CD4-positive, alpha-beta T cell treated with Interleukin-15 for 4 hours (primary cell): ENCODE measurements around the gene TFF3.

ENCODE experiments used
- DNase-seq: peaks from one replicate; pipeline ENCODE4 v3.0.0-alpha.2; 2020; ENCODE audit warnings: low spot score

TFF3 gene

DNA sequence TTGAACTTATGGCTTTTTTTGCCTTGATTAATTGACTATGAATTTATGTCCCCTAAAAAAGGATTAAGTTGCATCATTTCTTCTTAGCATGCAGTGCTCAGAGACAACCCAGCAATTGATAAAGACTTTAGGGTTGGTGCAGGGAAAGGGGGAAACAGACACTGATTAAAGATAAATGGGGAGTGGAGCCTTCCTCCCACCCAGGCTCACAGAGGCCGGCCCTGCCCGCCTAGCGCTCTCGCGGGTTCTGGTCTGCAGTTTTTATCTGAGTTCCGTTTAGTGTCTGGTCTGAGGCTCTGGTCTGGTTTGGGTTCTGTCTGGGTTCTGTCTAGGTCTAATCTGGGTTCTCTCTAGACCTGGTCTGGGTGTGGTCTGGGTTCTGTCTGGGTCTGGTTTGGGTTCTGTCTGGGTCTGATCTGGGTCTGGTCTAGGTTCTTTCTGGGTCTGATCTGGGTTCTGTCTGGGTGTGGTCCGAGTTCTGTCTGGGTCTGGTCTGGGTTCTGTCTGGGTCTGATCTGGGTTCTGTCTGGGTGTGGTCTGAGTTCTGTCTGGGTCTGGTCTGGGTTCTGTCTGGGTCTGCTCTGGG lies 48.1 kb downstream of the TFF3 start:
- DNase-seq: no peak

DNA sequence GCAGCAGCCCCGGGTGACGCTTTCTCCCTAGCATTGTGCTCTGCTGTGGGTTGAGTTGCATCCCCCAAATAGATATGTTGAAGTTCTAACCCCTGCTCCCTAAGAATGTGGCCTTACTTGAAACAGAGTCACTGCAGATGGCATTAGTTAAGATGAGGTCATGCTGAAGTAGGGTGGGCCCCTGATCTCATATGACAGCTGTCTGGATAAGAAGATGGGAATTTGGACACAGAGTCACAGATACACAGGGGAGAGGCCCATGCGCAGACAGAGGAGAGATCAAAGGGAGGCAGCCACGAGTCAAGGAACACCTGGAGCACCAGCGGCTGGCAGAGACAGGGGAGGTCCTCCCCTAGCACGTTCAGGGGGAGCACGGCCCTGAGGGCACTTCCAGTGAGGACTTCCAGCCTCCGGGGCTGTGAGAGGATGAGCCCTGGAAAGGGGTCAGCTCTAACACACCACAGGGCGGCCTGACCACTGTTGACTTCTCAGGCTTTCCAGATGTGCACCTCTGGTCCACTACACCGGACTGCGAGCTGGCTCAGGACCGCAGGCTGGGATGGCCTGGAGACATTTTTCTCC lies 49.9 kb downstream of the TFF3 start:
- DNase-seq: no peak

DNA sequence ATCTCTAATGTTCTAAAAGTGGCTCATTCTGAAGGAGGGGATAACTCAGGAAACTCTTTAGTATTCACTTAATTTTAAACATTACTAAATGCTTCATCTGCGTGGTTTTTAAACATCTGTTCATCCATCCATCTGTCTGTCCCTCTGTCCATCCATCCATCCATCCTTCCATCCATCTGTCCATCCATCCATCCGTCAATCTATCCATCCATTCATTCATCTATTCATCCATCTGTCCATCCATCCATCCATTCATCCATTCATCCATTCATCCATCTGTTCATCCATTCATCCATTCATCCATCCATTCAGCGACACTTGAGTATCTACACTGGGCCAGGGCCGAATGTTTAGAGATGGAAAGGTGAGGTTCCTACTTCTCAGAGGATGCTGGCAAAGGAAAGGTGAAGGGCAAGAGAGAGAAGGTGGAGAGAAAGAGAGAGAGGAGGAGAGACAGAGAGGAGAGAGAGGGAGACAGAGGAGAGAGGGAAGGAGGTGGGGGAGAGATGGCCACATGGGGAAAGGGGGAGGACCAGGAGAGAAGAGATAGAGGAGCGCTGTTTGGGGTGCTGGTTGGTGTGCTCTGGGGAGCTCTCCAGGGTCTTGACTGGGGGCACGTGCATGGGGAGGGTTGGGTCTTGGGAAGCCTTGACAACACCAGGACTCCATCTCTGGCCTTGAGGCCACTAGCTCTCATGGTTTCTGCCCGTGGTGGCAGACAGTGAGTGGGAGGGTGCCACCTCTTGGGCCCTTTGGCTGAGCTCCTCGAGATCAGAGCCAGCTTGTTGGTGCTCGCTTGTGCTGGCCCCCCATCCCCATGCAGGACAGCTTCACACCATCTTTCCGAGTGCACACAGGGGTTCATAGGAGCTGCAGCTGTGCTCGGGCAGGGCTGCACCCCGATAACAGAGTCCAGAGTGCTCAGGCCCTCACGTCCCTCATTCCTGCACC lies 50.7 kb downstream of the TFF3 start:
- DNase-seq: no peak

DNA sequence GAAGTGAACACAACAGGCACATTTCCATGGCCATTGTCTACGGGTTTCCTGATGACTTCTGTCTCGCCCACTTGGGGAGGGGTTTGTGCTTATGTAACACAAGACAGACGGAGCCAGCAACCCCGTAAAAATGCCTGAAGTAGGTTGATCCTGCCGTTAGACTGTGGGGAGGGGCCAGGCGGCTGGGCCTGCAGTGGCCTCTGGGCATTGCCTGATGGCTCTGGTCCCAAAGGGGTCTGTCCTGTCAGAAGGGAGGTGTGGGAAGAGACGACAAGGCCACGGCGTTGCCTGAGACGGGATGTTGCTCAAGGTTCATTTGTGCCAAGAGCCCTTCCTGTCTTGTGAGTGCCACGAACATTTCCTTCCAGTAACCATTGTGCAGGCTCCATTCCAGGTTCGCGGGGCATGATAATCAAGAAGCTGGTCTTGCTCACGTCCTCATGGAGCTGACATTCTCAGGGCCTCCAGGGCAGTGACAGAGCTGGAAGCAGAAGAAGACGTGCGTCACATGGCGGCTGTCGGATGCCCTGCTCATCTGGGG lies 51.5 kb downstream of the TFF3 start:
- DNase-seq: no peak

DNA sequence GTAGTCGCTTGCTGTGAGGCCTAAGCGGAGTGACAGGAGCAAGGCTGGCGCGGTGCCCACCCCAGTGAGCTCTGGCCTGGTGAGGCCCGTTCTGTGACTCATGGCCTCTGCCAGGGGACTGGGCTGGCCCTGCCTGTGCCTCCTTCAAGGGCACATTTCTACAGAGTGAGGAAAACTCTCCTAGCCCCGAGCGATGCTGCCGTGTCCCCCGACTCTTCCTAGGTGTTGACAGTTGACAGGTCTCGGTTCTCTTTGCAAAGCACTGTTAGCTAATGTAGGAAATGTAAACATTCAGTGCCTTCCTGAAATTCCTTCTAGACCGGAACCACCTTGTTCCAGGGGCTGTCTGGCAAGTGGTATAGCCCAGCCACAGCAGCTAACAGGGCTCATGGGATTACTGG lies 52.4 kb downstream of the TFF3 start:
- DNase-seq: no peak

DNA sequence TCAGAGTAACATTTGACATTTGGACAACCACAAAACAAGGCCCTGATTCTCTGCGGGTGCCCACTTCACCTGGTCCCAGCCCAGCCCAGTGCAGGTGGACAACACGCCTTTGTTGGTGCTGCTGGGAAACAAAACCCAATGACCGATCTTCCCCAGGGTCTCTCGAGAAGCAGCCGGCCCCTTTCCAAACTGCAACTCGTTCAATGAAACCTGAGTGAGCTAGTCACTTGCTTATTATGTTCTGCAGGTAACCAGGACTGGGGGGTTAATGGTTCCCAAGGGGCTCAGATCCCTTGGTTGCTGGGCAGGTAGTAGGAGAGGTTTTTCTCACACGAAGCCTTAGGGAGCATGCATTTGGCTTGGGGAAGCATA lies 53.4 kb downstream of the TFF3 start:
- no peak for DNase-seq
